Ishikawa (cell line): ENCODE measurements around the gene SUN1.

ENCODE experiments used
- CEBPB ChIP-seq: IDR thresholded peaks from 2 replicates; pipeline ENCODE4 v1.6.1; 2012
- CREB1 ChIP-seq: IDR thresholded peaks from 2 replicates; pipeline ENCODE4 v1.6.1; 2012; ENCODE audit warnings: low read depth
- EGR1 ChIP-seq: IDR thresholded peaks from 2 replicates; pipeline ENCODE4 v1.6.1; 2012
- EP300 ChIP-seq: IDR thresholded peaks from 2 replicates; pipeline ENCODE4 v1.6.1; 2012; ENCODE audit warnings: borderline replicate concordance
- FOXM1 ChIP-seq: IDR thresholded peaks from 2 replicates; pipeline ENCODE4 v1.6.1; 2012; ENCODE audit warnings: low read depth, borderline replicate concordance
- MAX ChIP-seq: IDR thresholded peaks from 2 replicates; pipeline ENCODE4 v1.6.1; 2012
- NFIC ChIP-seq: IDR thresholded peaks from 2 replicates; pipeline ENCODE4 v1.6.1; 2012
- RAD21 ChIP-seq: IDR thresholded peaks from 2 replicates; pipeline ENCODE4 v1.6.1; 2012; ENCODE audit warnings: low read depth
- REST ChIP-seq: IDR thresholded peaks from 2 replicates; pipeline ENCODE4 v1.6.1; 2012; ENCODE audit warnings: low read depth, mild to moderate bottlenecking
- TAF1 ChIP-seq: IDR thresholded peaks from 2 replicates; pipeline ENCODE4 v1.6.1; 2012; ENCODE audit warnings: low read depth, mild to moderate bottlenecking
- TCF12 ChIP-seq: IDR thresholded peaks from 2 replicates; pipeline ENCODE4 v1.6.1; 2012; ENCODE audit warnings: low read depth
- TEAD4 ChIP-seq: IDR thresholded peaks from 2 replicates; pipeline ENCODE4 v1.6.1; 2012
- USF1 ChIP-seq: IDR thresholded peaks from 2 replicates; pipeline ENCODE4 v1.6.1; 2012
- YY1 ChIP-seq: IDR thresholded peaks from 2 replicates; pipeline ENCODE4 v1.6.1; 2012; ENCODE audit warnings: low read depth
- ZBTB7A ChIP-seq: IDR thresholded peaks from 2 replicates; pipeline ENCODE4 v1.6.1; 2012; ENCODE audit warnings: low read depth

Gene SUN1

GRCh38 chr7:842431-843031 lies 10.3 kb downstream of the SUN1 start:
- no peak for TF ChIP-seq CEBPB
- TF ChIP-seq MAX = no peak

- TF ChIP-seq FOXM1 (no peak), TCF12 (no peak), YY1 (no peak), NFIC (no peak), CEBPB (no peak), REST (no peak), USF1 (no peak), ZBTB7A (no peak), RAD21 (no peak), MAX (no peak), CREB1 (no peak)
Observed at GRCh38 chr7:843230-843629, 11.0 kb downstream of the SUN1 start.

GRCh38 chr7:844043-844442 lies 11.8 kb downstream of the SUN1 start:
- no peak for TF ChIP-seq NFIC
- TF ChIP-seq ZBTB7A = no peak
- TF ChIP-seq EP300 = no peak
- no peak for TF ChIP-seq TAF1
- TF ChIP-seq REST = no peak
- no peak for TF ChIP-seq TCF12
- no peak for TF ChIP-seq RAD21
- no peak for TF ChIP-seq YY1
- TF ChIP-seq CREB1 = no peak
- TF ChIP-seq TEAD4 = no peak

- no peak for TF ChIP-seq TCF12
- TF ChIP-seq EGR1 = no peak
- no peak for TF ChIP-seq ZBTB7A
- no peak for TF ChIP-seq TEAD4
- TF ChIP-seq FOXM1 = no peak
- no peak for TF ChIP-seq TAF1
- TF ChIP-seq REST = no peak
- no peak for TF ChIP-seq NFIC
- TF ChIP-seq RAD21 = no peak
- TF ChIP-seq MAX = no peak
- no peak for TF ChIP-seq YY1
- TF ChIP-seq EP300 = no peak
- TF ChIP-seq CEBPB = no peak
- TF ChIP-seq CREB1 = no peak
- no peak for TF ChIP-seq USF1
Observed at GRCh38 chr7:844514-844913, 12.2 kb downstream of the SUN1 start.

GRCh38 chr7:845091-845490 lies 12.8 kb downstream of the SUN1 start:
- no peak for TF ChIP-seq NFIC
- TF ChIP-seq MAX = no peak
- no peak for TF ChIP-seq TAF1
